HG03520 (cell line): Measurements from ENCODE around the gene HLCS.

Experiments used
- ATAC-seq: cut with Tn5 transposase; IDR thresholded peaks from one replicate; pipeline ENCODE4 v1.9.1; 2021; ENCODE audit warnings: mild to moderate bottlenecking, moderate library complexity; ENCODE audit not compliant: unreplicated experiment

HLCS gene

GRCh38 chr21:36750576-36750959 lies 215.9 kb downstream of the HLCS start:
- ATAC-seq, result no peak

GRCh38 chr21:36749935-36750575 lies 216.4 kb downstream of the HLCS start:
- no peak for ATAC-seq

- no peak for ATAC-seq
These were observed 218.6 kb downstream of the HLCS start for GRCh38 chr21:36747815-36748383.

GRCh38 chr21:36747041-36747814 lies 219.2 kb downstream of the HLCS start:
- no peak for ATAC-seq

GRCh38 chr21:36745459-36745858 lies 221.0 kb downstream of the HLCS start:
- no peak for ATAC-seq

GRCh38 chr21:36744560-36745231 lies 221.8 kb downstream of the HLCS start:
- ATAC-seq, result no peak

GRCh38 chr21:36744190-36744559 lies 222.3 kb downstream of the HLCS start:
- ATAC-seq, result no peak

GRCh38 chr21:36743446-36743845 lies 223.0 kb downstream of the HLCS start:
- no peak for ATAC-seq

- ATAC-seq, result no peak
These were observed 223.5 kb downstream of the HLCS start for GRCh38 chr21:36743008-36743407.

GRCh38 chr21:36741506-36741905 lies 225.0 kb downstream of the HLCS start:
- ATAC-seq, result no peak

- ATAC-seq, result no peak
These were observed 227.9 kb downstream of the HLCS start for GRCh38 chr21:36738489-36739126.

GRCh38 chr21:36735724-36736320 lies 230.6 kb downstream of the HLCS start:
- ATAC-seq, result no peak

GRCh38 chr21:36735201-36735515 lies 231.3 kb downstream of the HLCS start:
- ATAC-seq, result no peak

GRCh38 chr21:36734367-36735200 lies 231.9 kb downstream of the HLCS start:
- no peak for ATAC-seq

GRCh38 chr21:36733857-36734256 lies 232.6 kb downstream of the HLCS start:
- no peak for ATAC-seq

- ATAC-seq, result no peak
These were observed 233.7 kb downstream of the HLCS start for GRCh38 chr21:36732761-36733160.

GRCh38 chr21:36732217-36732616 lies 234.3 kb downstream of the HLCS start:
- ATAC-seq, result no peak

- no peak for ATAC-seq
These were observed 235.9 kb downstream of the HLCS start for GRCh38 chr21:36730291-36731281.
